A549 (cell line): ENCODE data around the gene RNF26. TPM values are rescaled to one million over a fixed set of nuclear protein-coding genes. Genes with fewer than 3 reads are reported as not detected.

Experiments
- ATAC-seq, 2 experiments: fragments of 200-7000 bp in 1 of 2; fragments of >200 bp in 1 of 2; cut with Nextera tagmentation in 1 of 2; cut with Tn5 transposase in 1 of 2; 3 replicates each; pipeline versions ENCODE4 v1.8.0 to v1.9.1; 2018 to 2020; ENCODE audit warnings: mild to moderate bottlenecking in 1 of 2, moderate library complexity in 1 of 2
- CTCF ChIA-PET: fragments of 300-600 bp; sonication (Branson Sonifier 250); formaldehyde crosslinking; extraction: SDS; loops from one replicate; lab custom pipeline; 2021; ENCODE audit warnings: antibody characterized with exemption, inconsistent platforms; lab: Yijun Ruan, JAX
- POLR2A ChIA-PET: fragments of 350-600 bp; formaldehyde crosslinking; extraction: SDS; loops from one replicate; lab custom pipeline; 2021; ENCODE audit warnings: antibody characterized with exemption, inconsistent platforms; lab: Yijun Ruan, JAX
- DNase-seq, 2 experiments: peaks; one replicate each; pipeline versions ENCODE4 v3.0.0 to v3.0.0-alpha.2; 2011 to 2016; ENCODE audit warnings: low read depth in 1 of 2, low spot score in 1 of 2
- FAIRE-seq: peaks from 2 replicates; lab custom pipeline; 2011; peaks lifted over from hg19 to GRCh38; lab: Jason Lieb, UNC
- H3K27ac ChIP-seq, 2 experiments: fragments of >200 bp; sonication (Bioruptor Twin); formaldehyde crosslinking; 3 replicates each; pipeline ENCODE4 v1.5.1; 2016 to 2017
- H3K4me1 ChIP-seq: fragments of >200 bp; sonication (Bioruptor Twin); formaldehyde crosslinking; 3 replicates; pipeline ENCODE4 v1.6.1; 2016
- H3K4me2 ChIP-seq: fragments of >200 bp; sonication (Bioruptor Twin); formaldehyde crosslinking; 3 replicates; pipeline ENCODE4 v1.6.1; 2016
- H3K4me3 ChIP-seq: fragments of >200 bp; sonication (Bioruptor Twin); formaldehyde crosslinking; 3 replicates; pipeline ENCODE4 v1.5.1; 2016
- H3K9me3 ChIP-seq: fragments of >200 bp; sonication (Bioruptor Twin); formaldehyde crosslinking; 3 replicates; pipeline ENCODE4 v1.6.1; 2016
- BCL3 ChIP-seq: fragments of >200 bp; sonication (Bioruptor Twin); formaldehyde crosslinking; IDR thresholded peaks from 3 replicates; pipeline ENCODE4 v1.6.1; 2016
- EP300 ChIP-seq, 2 experiments: fragments of >200 bp; sonication (Bioruptor Twin); formaldehyde crosslinking; IDR thresholded peaks; 2 replicates in 1 of 2; 3 replicates in 1 of 2; pipeline ENCODE4 v1.6.1; 2016 to 2017
- ESRRA ChIP-seq: fragments of 150-350 bp; IDR thresholded peaks from 2 replicates; pipeline ENCODE4 v1.6.1; 2014; ENCODE audit warnings: mild to moderate bottlenecking, low read length, borderline replicate concordance
- FOSB ChIP-seq: fragments of 250-450 bp; sonication (Bioruptor Pico); IDR thresholded peaks from 2 replicates; pipeline ENCODE4 v1.5.0; 2020; ENCODE audit warnings: mild to moderate bottlenecking, moderate library complexity
- FOSL2 ChIP-seq, 2 experiments: fragments of 450-650 bp in 1 of 2; fragments of >200 bp in 1 of 2; sonication (Bioruptor Twin) in 1 of 2; formaldehyde crosslinking; IDR thresholded peaks; 2 replicates each; pipeline versions ENCODE4 v1.5.0 to v1.6.1; 2016 to 2020; ENCODE audit warnings: mild to moderate bottlenecking in 1 of 2, moderate library complexity in 1 of 2
- GATA3 ChIP-seq: IDR thresholded peaks from 2 replicates; pipeline ENCODE4 v1.6.1; 2012; ENCODE audit warnings: borderline replicate concordance
- HEYL ChIP-seq: fragments of 250-450 bp; sonication (Bioruptor Pico); IDR thresholded peaks from 2 replicates; pipeline ENCODE4 v1.8.0; 2021; ENCODE audit warnings: mild to moderate bottlenecking, moderate library complexity
- HMGXB4 ChIP-seq: fragments of 250-450 bp; sonication (Bioruptor Pico); IDR thresholded peaks from 2 replicates; pipeline ENCODE4 v1.5.0; 2021; ENCODE audit warnings: mild to moderate bottlenecking, moderate library complexity, borderline replicate concordance
- HOXB5 ChIP-seq: fragments of 250-450 bp; sonication (Bioruptor Pico); IDR thresholded peaks from 2 replicates; pipeline ENCODE4 v1.5.0; 2020; ENCODE audit warnings: mild to moderate bottlenecking, moderate library complexity
- JUN ChIP-seq, 2 experiments: fragments of >200 bp; sonication (Bioruptor Twin); formaldehyde crosslinking; IDR thresholded peaks; 2 replicates in 1 of 2; 3 replicates in 1 of 2; pipeline ENCODE4 v1.6.1; 2016 to 2017
- KDM5A ChIP-seq: fragments of 200-600 bp; sonication (generic); IDR thresholded peaks from 2 replicates; pipeline ENCODE4 v1.6.1; 2016; ENCODE audit warnings: antibody characterized with exemption, mild to moderate bottlenecking
- NFE2L2 ChIP-seq: fragments of 150-350 bp; conservative IDR thresholded peaks from 2 replicates; pipeline ENCODE4 v1.6.1; 2014; ENCODE audit warnings: low read length
- NR3C1 ChIP-seq: fragments of >200 bp; sonication (Bioruptor Twin); formaldehyde crosslinking; IDR thresholded peaks from 3 replicates; pipeline ENCODE4 v1.6.1; 2017
- POLR2A ChIP-seq: IDR thresholded peaks from 2 replicates; pipeline ENCODE4 v1.6.1; 2012; ENCODE audit warnings: mild to moderate bottlenecking, low read length
- RARB ChIP-seq: fragments of 250-450 bp; sonication (Bioruptor Pico); IDR thresholded peaks from 2 replicates; pipeline ENCODE4 v1.8.0; 2021; ENCODE audit warnings: mild to moderate bottlenecking, moderate library complexity
- RCOR1 ChIP-seq: fragments of 150-350 bp; IDR thresholded peaks from 2 replicates; pipeline ENCODE4 v1.6.1; 2014; ENCODE audit warnings: antibody characterized with exemption, low read length, low read depth
- REST ChIP-seq: fragments of 200-600 bp; sonication (generic); IDR thresholded peaks from 2 replicates; pipeline ENCODE4 v1.6.1; 2016; ENCODE audit warnings: antibody characterized with exemption, mild to moderate bottlenecking, moderate library complexity
- RFX5 ChIP-seq: fragments of 450-650 bp; IDR thresholded peaks from 2 replicates; pipeline ENCODE4 v1.7.1; 2014; ENCODE audit warnings: antibody characterized with exemption, mild to moderate bottlenecking, moderate library complexity
- SMC3 ChIP-seq: fragments of >200 bp; sonication (Bioruptor Twin); formaldehyde crosslinking; IDR thresholded peaks from 3 replicates; pipeline ENCODE4 v1.6.1; 2018; ENCODE audit warnings: inconsistent platforms
- SREBF2 ChIP-seq: fragments of 450-650 bp; IDR thresholded peaks from 2 replicates; pipeline ENCODE4 v1.6.1; 2014; ENCODE audit warnings: mild to moderate bottlenecking, moderate library complexity
- TFCP2L1 ChIP-seq: fragments of 250-450 bp; sonication (Bioruptor Pico); IDR thresholded peaks from 2 replicates; pipeline ENCODE4 v1.5.0; 2021; ENCODE audit warnings: mild to moderate bottlenecking
- ZNF302 ChIP-seq: fragments of 250-450 bp; sonication (Bioruptor Pico); IDR thresholded peaks from 2 replicates; pipeline ENCODE4 v1.9.0; 2021; ENCODE audit warnings: inconsistent platforms, mild to moderate bottlenecking, moderate library complexity
- WGBS: methylation state at CpG from one replicate; pipeline ENCODE4 v1.1.6; 2017; ENCODE audit errors: missing lambda C conversion rate; 5-methylcytosine and 5-hydroxymethylcytosine counted together
- polyA plus RNA-seq, 4 experiments: library from polyadenylated mRNA; depleted of rRNA in 3 of 4; stranded (reverse); fragments of >200 nt; fragmentation: RNase III in 1 of 4; extraction: RNeasy Plus Mini Kit Qiagen cat#74134 plus additional on column Dnase treatment in 1 of 4; gene quantifications; 2 replicates in 3 of 4; 3 replicates in 1 of 4; pipeline ENCODE4 v1.2.3, GENCODE V29; 2011 to 2017
- TF ChIP-seq, protein P1 (sequence below): fragments of >200 bp; sonication (Bioruptor Twin); formaldehyde crosslinking; IDR thresholded peaks from 3 replicates; pipeline ENCODE4 v1.5.1; 2016
- TF ChIP-seq, protein P2 (sequence below): fragments of 250-450 bp; sonication (Bioruptor Pico); IDR thresholded peaks from 2 replicates; pipeline ENCODE4 v1.5.0; 2020; ENCODE audit warnings: low read depth, mild to moderate bottlenecking, moderate library complexity
- TF ChIP-seq, protein P3 (sequence below): fragments of >200 bp; sonication (Bioruptor Twin); formaldehyde crosslinking; IDR thresholded peaks from 2 replicates; pipeline ENCODE4 v1.6.1; 2016

Gene RNF26
- polyA plus RNA-seq, 2 of the 4 experiments (the other 2 are of a cell fraction): 23.5 to 26.5 TPM

- ChIA-PET CTCF (interaction anchor here (1.7 to 2.6 kb wide), 2 partner anchors 9 to 13 kb away, joined by 6 to 12 read pairs; no protein-coding TSS in a partner anchor), POLR2A (no interaction called here)
- no peak for TF ChIP-seq REST
- no peak for TF ChIP-seq KDM5A
- TF ChIP-seq GATA3: no peak
- TF ChIP-seq RFX5: no peak
- no peak for TF ChIP-seq NR3C1
- no peak for TF ChIP-seq FOSB
- TF ChIP-seq RCOR1: no peak
- TF ChIP-seq TFCP2L1 (CRISPR knock-in tag): no peak
- TF ChIP-seq BCL3: no peak
- no peak for TF ChIP-seq POLR2A
- TF ChIP-seq JUN (IDR thresholded peaks at IDR 0.05): no peak
- Histone ChIP-seq H3K9me3 (no peaks in the 10 kb centered on the region), H3K27ac (no peak overlapping the region), H3K4me2 (no peak overlapping the region), H3K4me1 (peaks cover 6% of the 10 kb centered on the region), H3K4me3 (no peak overlapping the region)
- 91% methylated on average over 19 of the region's 20 CpGs for WGBS
- DNase-seq (no peak), ATAC-seq (no peak), FAIRE-seq (no peak)
These were observed 23.7 kb upstream of the RNF26 start for GRCh38 chr11:119310682-119311052.

- ATAC-seq (no peak), DNase-seq (no peak), FAIRE-seq (no peak)
- Histone ChIP-seq H3K4me2 (no peak overlapping the region), H3K4me1 (peaks cover 27% of the 10 kb centered on the region), H3K4me3 (no peak overlapping the region), H3K9me3 (no peaks in the 10 kb centered on the region), H3K27ac (no peak overlapping the region)
- CTCF ChIA-PET: interaction anchor here (1.1 to 2.3 kb wide), 6 partner anchors 9 to 160 kb away, joined by 3 to 10 read pairs (median 3); no protein-coding TSS in a partner anchor
- POLR2A ChIA-PET: no interaction called here
- 90% methylated on average over 4 of the region's 18 CpGs for WGBS
- no peak for TF ChIP-seq REST
- TF ChIP-seq FOSB: no peak
- TF ChIP-seq EP300 (IDR thresholded peaks at IDR 0.05): no peak
- TF ChIP-seq FOSL2 (IDR thresholded peaks at IDR 0.05): no peak
- TF ChIP-seq FOSL2 (CRISPR knock-in tag; IDR thresholded peaks at IDR 0.05): no peak
- no peak for TF ChIP-seq HOXB5 (CRISPR knock-in tag)
- TF ChIP-seq ESRRA: no peak
- TF ChIP-seq, protein P1, sequence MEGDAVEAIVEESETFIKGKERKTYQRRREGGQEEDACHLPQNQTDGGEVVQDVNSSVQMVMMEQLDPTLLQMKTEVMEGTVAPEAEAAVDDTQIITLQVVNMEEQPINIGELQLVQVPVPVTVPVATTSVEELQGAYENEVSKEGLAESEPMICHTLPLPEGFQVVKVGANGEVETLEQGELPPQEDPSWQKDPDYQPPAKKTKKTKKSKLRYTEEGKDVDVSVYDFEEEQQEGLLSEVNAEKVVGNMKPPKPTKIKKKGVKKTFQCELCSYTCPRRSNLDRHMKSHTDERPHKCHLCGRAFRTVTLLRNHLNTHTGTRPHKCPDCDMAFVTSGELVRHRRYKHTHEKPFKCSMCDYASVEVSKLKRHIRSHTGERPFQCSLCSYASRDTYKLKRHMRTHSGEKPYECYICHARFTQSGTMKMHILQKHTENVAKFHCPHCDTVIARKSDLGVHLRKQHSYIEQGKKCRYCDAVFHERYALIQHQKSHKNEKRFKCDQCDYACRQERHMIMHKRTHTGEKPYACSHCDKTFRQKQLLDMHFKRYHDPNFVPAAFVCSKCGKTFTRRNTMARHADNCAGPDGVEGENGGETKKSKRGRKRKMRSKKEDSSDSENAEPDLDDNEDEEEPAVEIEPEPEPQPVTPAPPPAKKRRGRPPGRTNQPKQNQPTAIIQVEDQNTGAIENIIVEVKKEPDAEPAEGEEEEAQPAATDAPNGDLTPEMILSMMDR: no peak
- no peak for TF ChIP-seq HEYL
- TF ChIP-seq HMGXB4 (CRISPR knock-in tag): no peak
- no peak for TF ChIP-seq RARB (CRISPR knock-in tag)
- no peak for TF ChIP-seq NFE2L2
- no peak for TF ChIP-seq ZNF302 (CRISPR knock-in tag)
- TF ChIP-seq, protein P2, sequence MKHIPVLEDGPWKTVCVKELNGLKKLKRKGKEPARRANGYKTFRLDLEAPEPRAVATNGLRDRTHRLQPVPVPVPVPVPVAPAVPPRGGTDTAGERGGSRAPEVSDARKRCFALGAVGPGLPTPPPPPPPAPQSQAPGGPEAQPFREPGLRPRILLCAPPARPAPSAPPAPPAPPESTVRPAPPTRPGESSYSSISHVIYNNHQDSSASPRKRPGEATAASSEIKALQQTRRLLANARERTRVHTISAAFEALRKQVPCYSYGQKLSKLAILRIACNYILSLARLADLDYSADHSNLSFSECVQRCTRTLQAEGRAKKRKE (CRISPR knock-in tag): no peak
- TF ChIP-seq SMC3: no peak
- TF ChIP-seq RCOR1: no peak
- TF ChIP-seq, protein P3, sequence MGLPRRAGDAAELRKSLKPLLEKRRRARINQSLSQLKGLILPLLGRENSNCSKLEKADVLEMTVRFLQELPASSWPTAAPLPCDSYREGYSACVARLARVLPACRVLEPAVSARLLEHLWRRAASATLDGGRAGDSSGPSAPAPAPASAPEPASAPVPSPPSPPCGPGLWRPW: no peak
- TF ChIP-seq SREBF2: no peak
These were observed 19.6 kb upstream of the RNF26 start for GRCh38 chr11:119314726-119315125.
